ENCODE measurements around the gene SOHLH1. TPM values are rescaled to one million over a fixed set of nuclear protein-coding genes. Genes with fewer than 3 reads are reported as not detected.
"Not testable (repeated sequence)": the region's sequence is repeated elsewhere in the genome, so short reads cannot be mapped to it uniquely, and the experiment has no call there.

SOHLH1 gene
- polyA plus RNA-seq, 1 experiment = not detected

DNA sequence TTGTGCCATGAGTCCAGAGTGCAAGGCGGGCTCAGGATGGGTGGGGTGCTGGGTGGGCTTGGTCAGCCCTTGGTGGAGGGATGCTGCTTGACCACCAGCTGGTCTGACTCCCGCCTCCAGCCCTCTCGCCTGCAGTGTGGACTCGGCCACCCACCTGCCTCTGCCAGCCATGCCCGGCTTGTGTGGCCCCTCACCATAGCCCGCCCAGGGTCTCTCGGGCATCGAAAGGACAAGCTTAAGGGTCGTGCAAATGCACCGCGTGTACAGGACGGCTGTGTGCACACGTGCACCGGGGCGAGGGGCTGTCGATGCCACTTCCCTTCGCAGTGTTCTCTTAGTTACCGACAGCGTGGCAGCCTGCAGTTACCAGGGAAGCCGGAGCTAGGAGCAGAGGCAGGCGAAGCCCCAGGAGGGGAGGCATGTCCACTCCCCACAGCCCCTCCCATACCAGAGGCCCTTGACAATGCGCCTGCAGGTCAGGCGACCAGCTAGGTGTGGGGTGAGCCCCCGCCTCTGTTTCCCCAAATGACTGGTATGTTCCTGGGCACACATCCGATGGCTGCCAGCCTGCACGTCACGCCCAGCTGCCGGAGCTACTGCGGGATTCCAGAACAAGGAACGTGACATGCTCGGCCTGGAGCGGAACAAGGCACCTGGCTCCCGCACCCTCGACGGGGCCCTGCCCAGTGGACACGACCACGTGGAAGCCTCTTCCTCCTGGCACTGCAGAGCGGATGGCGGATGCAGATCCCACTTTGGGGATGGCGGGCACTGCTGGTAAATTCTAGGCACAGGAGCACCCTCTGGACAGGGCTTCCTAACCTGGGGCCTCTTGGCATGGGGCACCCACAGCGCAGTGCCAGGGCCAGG is 28.3 kb downstream of the SOHLH1 start:
- CTCF ChIA-PET = no interaction called here

DNA sequence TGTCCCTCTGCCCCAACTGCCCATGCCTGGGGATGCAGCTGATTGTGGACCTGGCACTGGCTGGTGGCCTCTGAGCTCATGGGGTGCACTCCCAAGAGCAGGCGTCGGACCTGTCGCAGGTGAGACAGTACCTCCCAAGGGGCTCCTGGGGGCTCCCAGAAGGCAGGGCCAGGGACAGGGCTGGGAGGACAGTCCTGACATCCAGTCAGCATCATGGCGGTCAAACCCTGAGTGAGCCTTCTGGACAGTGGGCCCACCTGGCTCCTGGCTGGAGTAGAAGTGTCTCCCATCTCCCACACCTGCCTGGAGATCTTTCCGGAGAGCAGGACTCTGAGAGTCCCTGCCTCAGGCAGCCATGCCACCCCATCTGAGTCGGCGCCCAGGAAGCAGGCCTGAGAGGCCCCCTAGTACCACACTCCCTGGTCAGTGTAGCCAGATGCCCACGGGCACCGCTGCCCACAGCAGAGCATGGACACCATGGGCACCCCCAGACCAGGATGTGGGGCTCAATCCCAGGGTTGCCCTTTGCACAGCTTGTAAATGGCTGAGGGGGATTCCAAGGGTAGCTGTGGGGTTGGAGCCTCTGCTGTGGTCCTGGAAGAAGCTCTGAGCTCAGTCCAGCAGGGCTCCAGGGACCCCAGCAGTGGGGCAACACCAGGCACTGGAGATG is 29.5 kb downstream of the SOHLH1 start:
- H3K27me3 ChIP-seq (ENCODE audit: control insufficient read depth, insufficient read depth, low read length) = peaks cover 3% of the 10 kb centered on the region; the same call in 1 of the 2 replicates
- TF ChIP-seq, protein P1, sequence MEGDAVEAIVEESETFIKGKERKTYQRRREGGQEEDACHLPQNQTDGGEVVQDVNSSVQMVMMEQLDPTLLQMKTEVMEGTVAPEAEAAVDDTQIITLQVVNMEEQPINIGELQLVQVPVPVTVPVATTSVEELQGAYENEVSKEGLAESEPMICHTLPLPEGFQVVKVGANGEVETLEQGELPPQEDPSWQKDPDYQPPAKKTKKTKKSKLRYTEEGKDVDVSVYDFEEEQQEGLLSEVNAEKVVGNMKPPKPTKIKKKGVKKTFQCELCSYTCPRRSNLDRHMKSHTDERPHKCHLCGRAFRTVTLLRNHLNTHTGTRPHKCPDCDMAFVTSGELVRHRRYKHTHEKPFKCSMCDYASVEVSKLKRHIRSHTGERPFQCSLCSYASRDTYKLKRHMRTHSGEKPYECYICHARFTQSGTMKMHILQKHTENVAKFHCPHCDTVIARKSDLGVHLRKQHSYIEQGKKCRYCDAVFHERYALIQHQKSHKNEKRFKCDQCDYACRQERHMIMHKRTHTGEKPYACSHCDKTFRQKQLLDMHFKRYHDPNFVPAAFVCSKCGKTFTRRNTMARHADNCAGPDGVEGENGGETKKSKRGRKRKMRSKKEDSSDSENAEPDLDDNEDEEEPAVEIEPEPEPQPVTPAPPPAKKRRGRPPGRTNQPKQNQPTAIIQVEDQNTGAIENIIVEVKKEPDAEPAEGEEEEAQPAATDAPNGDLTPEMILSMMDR (IDR thresholded peaks at IDR 0.05; ENCODE audit: insufficient read depth, low read depth, low read length) = no peak
- H3K36me3 ChIP-seq (ENCODE audit: control insufficient read depth, insufficient read depth, low read length) = no peaks in the 10 kb centered on the region
- DNase-seq (ENCODE audit: low read depth) = no peak
- no peak overlapping the region for H3K4me3 ChIP-seq (ENCODE audit: low read depth, low read length)
- CTCF ChIA-PET = interaction anchor here (1.0 kb wide), 1 partner anchor 27 kb away, joined by 4 read pairs; no protein-coding TSS in a partner anchor
- POLR2A ChIA-PET = no interaction called here

More for the DNA sequence above, 28.3 kb downstream of the SOHLH1 start:
- TF ChIP-seq, protein P1 (IDR thresholded peaks at IDR 0.05; ENCODE audit: insufficient read depth, low read depth, low read length) = no peak
- DNase-seq (ENCODE audit: low read depth) = no peak
- H3K36me3 ChIP-seq (ENCODE audit: control insufficient read depth, insufficient read depth, low read length) = no peaks in the 10 kb centered on the region
- H3K4me3 ChIP-seq (ENCODE audit: low read depth, low read length) = no peak overlapping the region
- POLR2A ChIA-PET = no interaction called here
- H3K27me3 ChIP-seq (ENCODE audit: control insufficient read depth, insufficient read depth, low read length) = peaks cover 3% of the 10 kb centered on the region; the same call in 1 of the 2 replicates

DNA sequence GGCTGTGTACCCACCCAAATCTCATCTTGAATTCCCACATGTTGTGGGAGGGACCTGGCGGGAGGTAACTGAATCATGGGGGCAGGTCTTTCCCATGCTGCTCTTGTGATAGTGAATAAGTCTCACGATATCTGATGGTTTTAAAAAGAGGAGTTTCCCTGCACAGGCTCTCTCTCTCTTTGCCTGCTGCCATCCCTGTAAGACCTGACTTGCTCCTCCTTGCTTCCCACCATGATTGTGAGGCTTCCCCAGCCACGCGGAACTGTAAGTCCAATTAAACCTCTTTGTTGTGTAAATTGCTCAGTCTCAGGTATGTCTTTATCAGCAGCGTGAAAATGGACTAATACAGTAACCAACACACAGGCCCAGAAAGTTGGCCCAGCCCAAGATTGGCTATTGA is 30.3 kb downstream of the SOHLH1 start:
- DNase-seq (ENCODE audit: low read depth); H3K27me3 ChIP-seq (ENCODE audit: control insufficient read depth, insufficient read depth, low read length); POLR2A ChIA-PET; H3K36me3 ChIP-seq (ENCODE audit: control insufficient read depth, insufficient read depth, low read length); CTCF ChIA-PET; H3K4me3 ChIP-seq (ENCODE audit: low read depth, low read length): not testable (repeated sequence)

DNA sequence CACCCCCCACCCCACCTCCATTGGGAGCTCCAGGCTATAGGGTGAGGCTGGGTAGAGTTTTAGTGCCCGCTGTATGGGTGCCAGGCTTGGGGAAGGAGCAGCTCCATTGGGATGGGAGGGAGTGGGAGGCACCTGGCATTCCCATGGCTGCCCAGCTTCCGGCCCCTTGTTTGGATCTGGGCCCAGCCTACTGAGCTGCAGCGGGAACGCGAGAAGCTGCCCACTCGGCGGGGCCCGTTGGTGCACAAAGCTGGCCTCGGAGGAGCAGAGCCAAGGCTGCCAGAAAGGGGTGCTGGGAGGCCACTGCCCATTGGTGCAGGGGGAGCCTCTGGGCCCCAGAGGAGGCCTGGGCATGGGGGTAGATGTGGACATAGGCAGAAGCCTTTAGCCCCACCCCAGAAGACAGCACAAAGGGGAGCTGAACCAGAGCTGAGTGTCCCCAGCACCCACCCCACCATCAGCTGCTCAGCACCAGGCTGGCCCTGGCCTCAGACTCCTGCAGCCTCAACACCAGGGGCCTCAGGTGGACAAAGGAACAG is 31.7 kb downstream of the SOHLH1 start:
- no peaks in the 10 kb centered on the region for H3K36me3 ChIP-seq (ENCODE audit: control insufficient read depth, insufficient read depth, low read length)
- H3K4me3 ChIP-seq (ENCODE audit: low read depth, low read length) = no peak overlapping the region
- ChIA-PET POLR2A (no interaction called here), CTCF (no interaction called here)
- TF ChIP-seq, protein P1 (IDR thresholded peaks at IDR 0.05; ENCODE audit: insufficient read depth, low read depth, low read length) = no peak
- no peaks in the 10 kb centered on the region for H3K27me3 ChIP-seq (ENCODE audit: control insufficient read depth, insufficient read depth, low read length)
- no peak for DNase-seq (ENCODE audit: low read depth)

DNA sequence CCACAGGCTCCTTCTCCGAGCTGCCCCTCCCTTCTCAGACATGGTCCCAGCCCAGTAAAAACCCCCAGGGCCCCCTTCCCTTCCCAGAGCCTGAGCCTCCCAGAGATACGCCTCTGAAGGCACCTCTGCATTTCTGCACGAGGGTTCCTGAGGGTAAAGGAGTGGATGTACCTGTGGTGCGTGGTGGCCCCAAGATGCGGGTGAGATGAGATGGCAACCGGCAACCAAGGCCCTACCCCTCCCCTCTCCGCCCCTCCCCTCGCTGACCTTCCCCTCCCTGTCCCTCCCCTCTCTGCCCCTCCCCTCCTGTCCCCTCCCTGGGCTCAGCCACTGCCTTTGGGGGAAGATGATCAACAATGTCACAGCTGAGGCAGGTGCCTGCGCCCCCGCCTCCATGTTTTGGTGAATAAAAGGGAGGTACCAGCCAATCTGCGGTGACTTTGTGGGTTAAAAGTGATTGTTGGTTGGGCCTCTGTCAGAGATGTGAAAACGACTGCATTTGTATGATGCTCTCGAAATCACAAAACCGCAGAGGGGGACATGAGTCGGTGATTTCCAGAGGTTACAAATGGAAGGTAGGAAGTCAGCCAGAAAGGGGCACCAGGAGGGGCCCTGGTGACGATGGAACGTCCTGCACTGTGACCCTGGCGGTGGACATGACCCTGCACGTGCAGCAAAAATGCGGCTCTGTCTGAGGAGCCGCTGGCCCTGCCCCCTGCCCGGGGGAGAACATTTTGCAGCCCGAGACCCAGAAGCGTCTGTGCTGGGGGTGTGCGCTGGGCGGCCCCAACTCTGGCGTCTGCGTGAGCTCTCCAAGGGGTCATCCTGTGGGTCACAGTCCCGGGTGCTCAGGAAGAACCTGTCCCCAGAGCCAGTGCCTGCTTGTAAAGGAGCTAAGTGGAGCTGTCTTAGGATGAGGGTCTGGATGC is 32.5 kb downstream of the SOHLH1 start:
- ChIA-PET POLR2A (no interaction called here), CTCF (no interaction called here)
- TF ChIP-seq, protein P1 (IDR thresholded peaks at IDR 0.05; ENCODE audit: insufficient read depth, low read depth, low read length) = no peak
- no peak for DNase-seq (ENCODE audit: low read depth)
- H3K4me3 ChIP-seq (ENCODE audit: low read depth, low read length) = no peak overlapping the region
- H3K27me3 ChIP-seq (ENCODE audit: control insufficient read depth, insufficient read depth, low read length) = no peaks in the 10 kb centered on the region
- H3K36me3 ChIP-seq (ENCODE audit: control insufficient read depth, insufficient read depth, low read length) = no peaks in the 10 kb centered on the region

Data from BJ (cell line).